ENCODE data around the gene FCRL4. TPM values are rescaled to one million over a fixed set of nuclear protein-coding genes. Genes with fewer than 3 reads are reported as not detected.

The FCRL4 gene
- total RNA-seq = not detected

DNA sequence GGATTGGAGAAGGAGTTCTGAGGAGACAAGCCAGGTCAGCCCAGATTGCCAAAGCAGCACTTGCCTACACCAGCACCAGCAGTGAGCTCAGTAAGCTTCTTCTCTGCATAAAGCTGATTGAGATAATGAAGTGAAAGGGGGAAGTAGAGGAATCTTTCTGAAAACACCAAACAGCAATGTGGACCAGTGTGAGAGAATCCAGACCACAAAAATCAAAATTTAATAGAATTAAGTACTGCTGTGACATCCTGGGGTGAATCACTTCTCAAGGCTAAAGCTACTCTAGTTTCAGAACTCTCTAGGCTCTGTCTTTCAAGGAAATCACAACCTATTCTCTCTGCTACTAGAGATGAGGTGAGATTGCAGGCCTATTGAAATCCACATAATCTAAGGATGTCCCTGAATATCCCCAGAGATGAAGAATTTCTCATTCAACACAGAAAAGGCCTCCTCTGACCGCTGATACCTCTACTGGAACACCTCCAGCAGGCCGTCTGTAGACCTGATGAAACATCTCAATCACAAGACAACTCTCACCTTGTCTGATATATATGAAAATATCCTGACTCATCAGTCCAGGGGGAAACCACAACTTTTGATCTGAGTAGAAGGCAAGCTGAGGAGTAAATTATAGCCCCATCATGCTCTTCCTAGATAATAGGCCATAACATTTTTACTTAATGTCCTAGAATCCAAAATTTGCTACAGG lies at the start of gene FCRL4:
Gene FCRL4 (minus strand): TSS at position 127 of the 709 bp plus-strand sequence. CDS start 141 bp downstream, outside the sequence.
- TF ChIP-seq, protein P1, sequence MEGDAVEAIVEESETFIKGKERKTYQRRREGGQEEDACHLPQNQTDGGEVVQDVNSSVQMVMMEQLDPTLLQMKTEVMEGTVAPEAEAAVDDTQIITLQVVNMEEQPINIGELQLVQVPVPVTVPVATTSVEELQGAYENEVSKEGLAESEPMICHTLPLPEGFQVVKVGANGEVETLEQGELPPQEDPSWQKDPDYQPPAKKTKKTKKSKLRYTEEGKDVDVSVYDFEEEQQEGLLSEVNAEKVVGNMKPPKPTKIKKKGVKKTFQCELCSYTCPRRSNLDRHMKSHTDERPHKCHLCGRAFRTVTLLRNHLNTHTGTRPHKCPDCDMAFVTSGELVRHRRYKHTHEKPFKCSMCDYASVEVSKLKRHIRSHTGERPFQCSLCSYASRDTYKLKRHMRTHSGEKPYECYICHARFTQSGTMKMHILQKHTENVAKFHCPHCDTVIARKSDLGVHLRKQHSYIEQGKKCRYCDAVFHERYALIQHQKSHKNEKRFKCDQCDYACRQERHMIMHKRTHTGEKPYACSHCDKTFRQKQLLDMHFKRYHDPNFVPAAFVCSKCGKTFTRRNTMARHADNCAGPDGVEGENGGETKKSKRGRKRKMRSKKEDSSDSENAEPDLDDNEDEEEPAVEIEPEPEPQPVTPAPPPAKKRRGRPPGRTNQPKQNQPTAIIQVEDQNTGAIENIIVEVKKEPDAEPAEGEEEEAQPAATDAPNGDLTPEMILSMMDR (IDR thresholded peaks at IDR 0.05; ENCODE audit: low read depth) = no peak

DNA sequence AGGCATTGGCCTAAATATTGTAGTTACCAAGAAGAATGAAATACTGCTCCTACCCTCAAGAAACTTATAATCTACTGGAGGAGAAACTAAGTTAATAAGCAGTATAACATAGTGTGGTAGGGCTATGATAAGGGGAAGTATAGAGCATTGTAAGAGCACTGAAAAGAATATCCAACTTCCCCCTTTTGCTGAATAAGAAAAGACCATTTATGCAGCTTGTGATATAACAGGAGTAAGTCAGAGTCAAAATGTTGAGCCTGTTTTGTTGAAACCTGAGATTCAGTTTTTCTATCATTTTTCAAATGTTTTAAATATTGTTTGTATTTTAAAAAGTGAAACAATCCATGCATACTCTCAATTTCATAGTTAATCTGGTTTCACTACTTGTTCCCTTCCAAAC lies 48.3 kb upstream of the FCRL4 start:
- TF ChIP-seq, protein P1 (IDR thresholded peaks at IDR 0.05; ENCODE audit: low read depth) = no peak

DNA sequence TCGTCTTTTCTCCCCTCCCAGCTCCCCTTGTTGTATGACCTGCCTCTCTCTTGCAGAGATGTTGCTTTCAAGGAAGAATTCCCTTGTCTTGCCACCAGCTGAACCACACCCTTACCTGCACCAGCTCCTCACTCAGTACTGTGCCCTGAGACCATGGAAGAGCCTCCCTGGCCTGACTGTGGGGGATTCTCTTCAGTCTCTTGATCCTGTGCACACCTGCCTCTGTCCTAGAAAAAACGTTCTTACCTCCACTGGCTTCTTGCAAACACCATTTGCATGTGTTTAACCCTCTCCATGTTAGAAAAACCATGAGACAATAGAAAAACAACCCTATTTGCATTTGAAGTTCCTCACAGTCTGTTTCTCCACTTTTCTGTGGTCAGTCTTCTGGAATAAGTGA lies 43.3 kb upstream of the FCRL4 start:
- TF ChIP-seq, protein P1 (IDR thresholded peaks at IDR 0.05; ENCODE audit: low read depth) = no peak

DNA sequence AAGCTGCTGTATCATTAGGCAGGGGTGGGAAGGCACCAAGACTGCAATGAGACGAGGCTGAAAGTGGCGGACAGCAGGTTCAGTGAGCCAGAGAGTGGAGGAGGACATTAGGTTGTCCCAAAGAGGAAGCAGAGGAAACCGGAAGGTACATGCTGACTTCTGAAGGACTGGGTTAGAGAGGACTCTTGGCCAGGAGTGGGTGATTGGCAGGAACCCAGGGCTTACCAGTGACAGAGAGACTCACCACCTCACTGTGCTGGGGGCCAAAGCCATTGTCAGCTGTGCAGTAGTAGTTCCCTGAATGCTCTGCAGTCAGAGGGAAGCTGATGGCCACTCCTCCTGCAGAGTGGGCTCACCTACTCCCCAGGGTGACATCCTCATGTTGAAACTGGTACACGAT lies 41.9 kb upstream of the FCRL4 start:
- TF ChIP-seq, protein P1 (IDR thresholded peaks at IDR 0.05; ENCODE audit: low read depth) = no peak

DNA sequence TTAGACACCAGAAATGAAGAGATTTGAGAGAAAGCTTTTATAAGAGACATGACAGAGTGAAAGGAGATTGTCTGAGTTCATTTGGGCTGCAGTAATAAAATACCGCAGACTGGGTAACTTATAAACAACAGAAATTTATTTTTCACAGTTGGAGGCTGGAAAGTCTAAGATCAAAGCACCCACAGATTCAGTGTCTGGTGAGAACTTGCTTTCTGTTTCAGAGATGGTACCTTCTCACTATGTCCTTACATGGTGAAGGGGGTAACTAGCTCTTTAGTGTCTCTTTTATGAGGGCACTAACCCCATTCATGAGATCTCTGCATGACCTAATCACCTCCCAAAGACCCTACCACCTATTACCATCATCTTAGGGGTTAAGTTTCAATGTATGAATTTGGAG lies 30.9 kb upstream of the FCRL4 start:
- TF ChIP-seq, protein P1 (IDR thresholded peaks at IDR 0.05; ENCODE audit: low read depth) = no peak

DNA sequence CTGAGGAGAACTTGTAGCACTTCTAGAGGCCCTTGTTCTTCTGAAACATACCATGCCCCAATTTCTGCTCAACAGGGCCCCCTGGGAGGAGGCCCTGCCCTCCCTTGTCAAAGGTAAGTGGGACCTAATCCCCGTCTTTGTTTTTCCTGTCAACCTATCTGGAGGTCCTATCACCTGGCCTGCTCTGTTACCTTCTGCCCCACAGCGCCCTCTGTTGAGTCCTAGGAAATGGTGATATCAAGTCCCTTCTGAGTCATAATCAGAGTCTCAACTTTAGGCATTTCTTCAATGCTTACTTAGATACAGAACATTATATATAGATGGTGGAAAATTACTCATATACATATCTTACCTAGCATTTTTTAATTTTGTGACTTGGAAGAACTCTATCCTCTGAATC lies 28.2 kb upstream of the FCRL4 start:
- TF ChIP-seq, protein P1 (IDR thresholded peaks at IDR 0.05; ENCODE audit: low read depth) = no peak

DNA sequence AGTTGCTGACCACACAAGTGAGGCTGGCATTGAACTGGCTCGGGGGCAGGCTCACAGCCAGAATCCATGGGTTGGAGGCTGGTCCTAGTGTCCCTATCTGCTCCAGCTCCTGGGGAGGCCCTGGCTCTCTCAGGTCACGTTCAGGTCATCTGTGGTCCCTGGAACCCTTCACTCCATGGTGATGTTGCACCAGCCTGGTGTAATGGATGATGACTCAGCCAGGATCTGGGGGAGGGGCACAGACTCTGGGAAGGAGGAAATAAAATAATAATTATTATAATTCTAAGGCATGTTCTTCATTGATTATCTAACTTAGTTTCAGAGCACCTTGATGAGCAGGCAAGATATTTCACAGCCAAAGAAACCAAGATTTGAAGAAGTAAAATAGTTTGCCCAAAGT lies 26.6 kb upstream of the FCRL4 start:
- TF ChIP-seq, protein P1 (IDR thresholded peaks at IDR 0.05; ENCODE audit: low read depth) = no peak
